Measurements from ENCODE around the gene ITGA8.

- TF ChIP-seq YY1 (IDR thresholded peaks at IDR 0.05; ENCODE audit: insufficient read depth, insufficient read length) (no peak), ZNF274 (IDR thresholded peaks at IDR 0.05; ENCODE audit: low read depth, low read length) (no peak)
Observed at GRCh38 chr10:15744217-15744865, 24.6 kb upstream of the ITGA8 start.

All from NT2/D1 (cell line).